A549 (cell line): ENCODE data around the gene MEAF6. TPM values are rescaled to one million over a fixed set of nuclear protein-coding genes. Genes with fewer than 3 reads are reported as not detected.

ENCODE experiments used
- ATAC-seq, 2 experiments: fragments of 200-7000 bp in 1 of 2; fragments of >200 bp in 1 of 2; cut with Nextera tagmentation in 1 of 2; cut with Tn5 transposase in 1 of 2; 3 replicates each; pipeline versions ENCODE4 v1.8.0 to v1.9.1; 2018 to 2020; ENCODE audit warnings: mild to moderate bottlenecking in 1 of 2, moderate library complexity in 1 of 2
- CTCF ChIA-PET: fragments of 300-600 bp; sonication (Branson Sonifier 250); formaldehyde crosslinking; extraction: SDS; loops from one replicate; lab custom pipeline; 2021; ENCODE audit warnings: antibody characterized with exemption, inconsistent platforms; lab: Yijun Ruan, JAX
- POLR2A ChIA-PET: fragments of 350-600 bp; formaldehyde crosslinking; extraction: SDS; loops from one replicate; lab custom pipeline; 2021; ENCODE audit warnings: antibody characterized with exemption, inconsistent platforms; lab: Yijun Ruan, JAX
- DNase-seq, 2 experiments: peaks; one replicate each; pipeline versions ENCODE4 v3.0.0 to v3.0.0-alpha.2; 2011 to 2016; ENCODE audit warnings: low read depth in 1 of 2, low spot score in 1 of 2
- FAIRE-seq: peaks from 2 replicates; lab custom pipeline; 2011; peaks lifted over from hg19 to GRCh38; lab: Jason Lieb, UNC
- H3K27ac ChIP-seq, 2 experiments: fragments of >200 bp; sonication (Bioruptor Twin); formaldehyde crosslinking; 3 replicates each; pipeline ENCODE4 v1.5.1; 2016 to 2017
- H3K4me1 ChIP-seq: fragments of >200 bp; sonication (Bioruptor Twin); formaldehyde crosslinking; 3 replicates; pipeline ENCODE4 v1.6.1; 2016
- H3K4me2 ChIP-seq: fragments of >200 bp; sonication (Bioruptor Twin); formaldehyde crosslinking; 3 replicates; pipeline ENCODE4 v1.6.1; 2016
- H3K4me3 ChIP-seq: fragments of >200 bp; sonication (Bioruptor Twin); formaldehyde crosslinking; 3 replicates; pipeline ENCODE4 v1.5.1; 2016
- H3K9me3 ChIP-seq: fragments of >200 bp; sonication (Bioruptor Twin); formaldehyde crosslinking; 3 replicates; pipeline ENCODE4 v1.6.1; 2016
- BCL3 ChIP-seq: fragments of >200 bp; sonication (Bioruptor Twin); formaldehyde crosslinking; IDR thresholded peaks from 3 replicates; pipeline ENCODE4 v1.6.1; 2016
- CEBPB ChIP-seq, 2 experiments: fragments of >200 bp in 1 of 2; sonication (Bioruptor Twin) in 1 of 2; formaldehyde crosslinking in 1 of 2; IDR thresholded peaks; 2 replicates each; pipeline ENCODE4 v1.6.1; 2012 to 2016
- CHD2 ChIP-seq: fragments of 150-350 bp; IDR thresholded peaks from 2 replicates; pipeline ENCODE4 v1.6.1; 2014; ENCODE audit warnings: low read length; ENCODE audit not compliant: partially characterized antibody
- CHD4 ChIP-seq: fragments of 200-600 bp; sonication (generic); IDR thresholded peaks from 2 replicates; pipeline ENCODE4 v1.6.1; 2016; ENCODE audit warnings: antibody characterized with exemption, mild to moderate bottlenecking, borderline replicate concordance
- EP300 ChIP-seq, 2 experiments: fragments of >200 bp; sonication (Bioruptor Twin); formaldehyde crosslinking; IDR thresholded peaks; 2 replicates in 1 of 2; 3 replicates in 1 of 2; pipeline ENCODE4 v1.6.1; 2016 to 2017
- FOSL2 ChIP-seq, 2 experiments: fragments of 450-650 bp in 1 of 2; fragments of >200 bp in 1 of 2; sonication (Bioruptor Twin) in 1 of 2; formaldehyde crosslinking; IDR thresholded peaks; 2 replicates each; pipeline versions ENCODE4 v1.5.0 to v1.6.1; 2016 to 2020; ENCODE audit warnings: mild to moderate bottlenecking in 1 of 2, moderate library complexity in 1 of 2
- GATA3 ChIP-seq: IDR thresholded peaks from 2 replicates; pipeline ENCODE4 v1.6.1; 2012; ENCODE audit warnings: borderline replicate concordance
- HOXB13 ChIP-seq: fragments of 250-450 bp; sonication (Bioruptor Pico); IDR thresholded peaks from 2 replicates; pipeline ENCODE4 v1.5.0; 2020; ENCODE audit warnings: low read depth, mild to moderate bottlenecking, moderate library complexity
- JUN ChIP-seq, 2 experiments: fragments of >200 bp; sonication (Bioruptor Twin); formaldehyde crosslinking; IDR thresholded peaks; 2 replicates in 1 of 2; 3 replicates in 1 of 2; pipeline ENCODE4 v1.6.1; 2016 to 2017
- KDM1A ChIP-seq: fragments of 200-600 bp; sonication (generic); IDR thresholded peaks from 2 replicates; pipeline ENCODE4 v1.6.1; 2016; ENCODE audit warnings: low read depth, mild to moderate bottlenecking
- KDM5A ChIP-seq: fragments of 200-600 bp; sonication (generic); IDR thresholded peaks from 2 replicates; pipeline ENCODE4 v1.6.1; 2016; ENCODE audit warnings: antibody characterized with exemption, mild to moderate bottlenecking
- MAFK ChIP-seq: fragments of 450-650 bp; IDR thresholded peaks from 2 replicates; pipeline ENCODE4 v1.6.1; 2014; ENCODE audit not compliant: partially characterized antibody
- MAX ChIP-seq: IDR thresholded peaks from 2 replicates; pipeline ENCODE4 v1.6.1; 2012
- POLR2AphosphoS2 ChIP-seq: conservative IDR thresholded peaks from 2 replicates; pipeline ENCODE4 v1.6.1; 2012; ENCODE audit warnings: low read length, improper control_type of control experiment, inconsistent platforms
- REST ChIP-seq: fragments of 200-600 bp; sonication (generic); IDR thresholded peaks from 2 replicates; pipeline ENCODE4 v1.6.1; 2016; ENCODE audit warnings: antibody characterized with exemption, mild to moderate bottlenecking, moderate library complexity
- RNF2 ChIP-seq: fragments of 200-600 bp; sonication (generic); IDR thresholded peaks from 2 replicates; pipeline ENCODE4 v1.6.1; 2016; ENCODE audit warnings: low read depth, mild to moderate bottlenecking, antibody characterized with exemption, moderate library complexity, borderline replicate concordance
- SMC3 ChIP-seq: fragments of >200 bp; sonication (Bioruptor Twin); formaldehyde crosslinking; IDR thresholded peaks from 3 replicates; pipeline ENCODE4 v1.6.1; 2018; ENCODE audit warnings: inconsistent platforms
- WGBS: methylation state at CpG from one replicate; pipeline ENCODE4 v1.1.6; 2017; ENCODE audit errors: missing lambda C conversion rate; 5-methylcytosine and 5-hydroxymethylcytosine counted together
- polyA plus RNA-seq, 4 experiments: library from polyadenylated mRNA; depleted of rRNA in 3 of 4; stranded (reverse); fragments of >200 nt; fragmentation: RNase III in 1 of 4; extraction: RNeasy Plus Mini Kit Qiagen cat#74134 plus additional on column Dnase treatment in 1 of 4; gene quantifications; 2 replicates in 3 of 4; 3 replicates in 1 of 4; pipeline ENCODE4 v1.2.3, GENCODE V29; 2011 to 2017
- TF ChIP-seq, protein P1 (sequence below): fragments of >200 bp; sonication (Bioruptor Twin); formaldehyde crosslinking; IDR thresholded peaks from 2 replicates; pipeline ENCODE4 v1.6.1; 2016

Gene MEAF6
- polyA plus RNA-seq, 2 of the 4 experiments (the other 2 are of a cell fraction) = 39.4 to 45.4 TPM

DNA sequence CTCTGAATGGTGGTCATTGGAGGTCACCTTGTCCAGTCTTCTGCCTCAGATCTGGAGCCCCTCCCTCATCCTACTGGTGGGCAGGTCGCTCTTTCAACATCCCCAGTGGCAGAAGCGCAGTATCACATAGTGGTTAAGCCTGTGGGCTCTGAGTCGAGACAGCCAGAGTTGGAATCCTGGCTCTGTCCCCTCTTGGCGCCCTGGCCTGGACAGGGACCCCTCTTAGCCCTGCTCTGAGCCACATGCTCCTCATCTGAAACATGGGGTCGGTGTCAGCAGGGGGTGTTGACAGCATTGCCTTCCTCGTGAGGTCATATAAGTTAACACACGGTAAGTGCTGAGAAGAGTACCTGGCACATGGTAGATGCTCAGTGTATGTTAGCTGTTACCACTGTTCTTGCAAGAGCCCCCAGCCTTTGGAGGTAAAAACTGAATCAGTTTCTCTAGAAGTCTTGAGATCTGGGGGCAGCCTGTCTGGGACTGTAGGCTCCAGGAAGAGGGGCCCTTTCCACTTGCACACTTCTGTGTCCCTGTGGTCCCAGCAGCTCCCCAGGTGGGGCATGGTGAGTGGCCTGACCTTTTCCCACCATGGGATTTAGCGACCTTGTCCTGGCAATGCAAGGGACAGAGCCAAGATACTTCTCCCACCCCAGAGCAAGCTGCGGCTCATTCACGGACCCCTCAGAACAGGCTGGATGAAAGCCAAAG is 33.8 kb downstream of the MEAF6 start:
- 90% methylated on average over 7 of the region's 10 CpGs for WGBS
- Histone ChIP-seq H3K4me3 (peak overlapping the region; percentile 85), H3K4me1 (peaks cover 71% of the 10 kb centered on the region), H3K27ac (peak overlapping the region; percentile 88 to 100), H3K9me3 (no peaks in the 10 kb centered on the region), H3K4me2 (peak overlapping the region; percentile 90)
- FAIRE-seq (no peak), DNase-seq (no peak), ATAC-seq (no peak)
- POLR2A ChIA-PET = no interaction called here
- CTCF ChIA-PET = interaction anchor here (0.5 to 4.4 kb wide), 3 partner anchors 34 to 481 kb away, joined by 4 to 19 read pairs (median 4); partner anchors contain the start of gene MEAF6
- TF ChIP-seq FOSL2 (IDR thresholded peaks at IDR 0.05) (no peak), FOSL2 (CRISPR knock-in tag; IDR thresholded peaks at IDR 0.05) (no peak), POLR2AphosphoS2 (0 out of 2 replicates have a peak, but pooled peaks have one; percentile 39), JUN (IDR thresholded peaks at IDR 0.05) (0 out of 5 replicates have a peak, but pooled peaks of 1 of the 2 experiments have one; percentile 26)

GRCh38 chr1:37480125-37480466 is 34.5 kb downstream of the MEAF6 start:
- H3K27ac ChIP-seq = peak overlapping the region; percentile 88 to 100
- no peak for DNase-seq
- 0 out of 5 replicates have a peak, but pooled peaks of 1 of the 2 experiments have one; percentile 20 for TF ChIP-seq JUN (IDR thresholded peaks at IDR 0.05)
- no peak for TF ChIP-seq REST
- H3K4me1 ChIP-seq = peaks cover 64% of the 10 kb centered on the region
- POLR2A ChIA-PET = interaction anchor here (0.6 kb wide), 1 partner anchor 25 kb away, joined by 3 read pairs; no protein-coding TSS in a partner anchor
- CTCF ChIA-PET = interaction anchor here (2.4 to 17.9 kb wide), 3 partner anchors 25 to 34 kb away, joined by 10 to 209 read pairs (median 19); partner anchors contain the start of gene MEAF6
- 47% methylated on average over 3 of the region's 5 CpGs for WGBS
- ATAC-seq = no peak
- no peak for FAIRE-seq
- no peaks in the 10 kb centered on the region for H3K9me3 ChIP-seq
- peak overlapping the region; percentile 90 for H3K4me2 ChIP-seq
- H3K4me3 ChIP-seq = peak overlapping the region; percentile 85

DNA sequence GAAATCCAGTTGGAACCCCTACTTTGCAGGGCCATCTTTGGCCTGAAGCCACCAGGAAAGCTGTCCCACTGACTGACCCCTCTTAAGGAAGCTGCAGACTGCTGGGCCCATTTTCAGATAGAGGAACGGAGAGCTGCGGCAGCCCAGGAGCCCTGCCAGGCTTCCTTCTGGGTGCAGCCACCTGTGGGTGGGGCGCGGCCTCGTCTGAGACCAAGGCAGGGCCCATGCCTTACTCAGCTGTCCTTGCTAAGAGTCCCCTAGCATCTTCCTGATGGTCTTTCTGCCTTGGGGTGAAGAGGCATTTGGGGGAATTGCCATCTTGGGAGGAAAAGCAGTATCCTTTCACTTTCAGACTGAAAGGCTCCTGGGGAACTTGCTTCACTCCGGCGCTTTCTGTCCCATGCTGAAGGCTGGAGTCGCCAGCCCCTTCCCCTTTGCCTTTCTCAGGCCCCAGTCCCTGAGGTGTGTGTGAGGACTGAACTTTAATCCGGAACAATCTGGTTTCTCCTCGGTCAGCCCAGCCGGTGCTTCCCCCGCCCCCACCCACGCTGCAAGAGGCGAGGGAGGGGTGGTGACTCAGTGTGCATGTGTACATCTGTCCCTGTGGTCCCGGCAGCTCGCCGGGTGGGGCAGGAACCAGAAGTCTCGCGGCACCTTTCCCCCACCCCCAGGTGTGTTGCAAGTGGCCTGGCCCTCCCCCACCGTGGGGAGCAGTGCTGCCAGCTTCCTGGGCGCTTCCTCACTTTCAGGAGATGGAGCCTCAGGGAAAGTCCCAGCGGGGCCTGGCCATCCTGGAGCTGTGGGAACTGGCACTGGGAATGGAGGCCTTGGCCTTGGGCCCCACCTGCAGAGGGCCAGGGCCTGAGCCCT is 35.1 kb downstream of the MEAF6 start:
- POLR2A ChIA-PET = interaction anchor here (0.6 to 1.2 kb wide), 4 partner anchors 8 to 35 kb away, joined by 3 to 4 read pairs (median 3); partner anchors contain the start of gene MEAF6
- FAIRE-seq (no peak), ATAC-seq (peak; percentile 17 to 25), DNase-seq (peak; percentile 81 to 86)
- CTCF ChIA-PET = interaction anchor here (1.2 to 17.9 kb wide), 6 partner anchors 8 to 202 kb away, joined by 3 to 209 read pairs (median 14); partner anchors contain the start of gene MEAF6
- 6% methylated on average over 10 of the region's 22 CpGs for WGBS
- no peaks in the 10 kb centered on the region for H3K9me3 ChIP-seq
- peak overlapping the region; percentile 88 to 100 for H3K27ac ChIP-seq
- peaks cover 58% of the 10 kb centered on the region for H3K4me1 ChIP-seq
- H3K4me2 ChIP-seq = peak overlapping the region; percentile 90
- peak overlapping the region; percentile 85 for H3K4me3 ChIP-seq
- TF ChIP-seq MAFK = no peak
- peak; percentile 69 for TF ChIP-seq GATA3
- TF ChIP-seq FOSL2 (IDR thresholded peaks at IDR 0.05) = 0 out of 2 replicates have a peak, but pooled peaks have one; percentile 55
- peak; percentile 87 for TF ChIP-seq FOSL2 (CRISPR knock-in tag; IDR thresholded peaks at IDR 0.05)
- TF ChIP-seq KDM5A = no peak
- TF ChIP-seq RNF2 = no peak
- peak; percentile 79 to 86; a peak in 3 of 5 replicates for TF ChIP-seq EP300 (IDR thresholded peaks at IDR 0.05)
- no peak for TF ChIP-seq REST
- no peak for TF ChIP-seq KDM1A
- TF ChIP-seq JUN (IDR thresholded peaks at IDR 0.05) = peak; percentile 85 to 87
- TF ChIP-seq MAX = peak; percentile 87
- peak; percentile 74 for TF ChIP-seq CHD2
- TF ChIP-seq HOXB13 (CRISPR knock-in tag) = no peak
- peak; percentile 65 to 90 for TF ChIP-seq CEBPB (IDR thresholded peaks at IDR 0.05)
- 0 out of 3 replicates have a peak, but pooled peaks have one; percentile 23 for TF ChIP-seq BCL3
- peak; percentile 32; the same call in 2 of the 3 replicates for TF ChIP-seq SMC3
- TF ChIP-seq CHD4 = no peak
- TF ChIP-seq, protein P1, sequence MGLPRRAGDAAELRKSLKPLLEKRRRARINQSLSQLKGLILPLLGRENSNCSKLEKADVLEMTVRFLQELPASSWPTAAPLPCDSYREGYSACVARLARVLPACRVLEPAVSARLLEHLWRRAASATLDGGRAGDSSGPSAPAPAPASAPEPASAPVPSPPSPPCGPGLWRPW = 0 out of 2 replicates have a peak, but pooled peaks have one; percentile 12
